Right lobe of liver (tissue), 4 donors: Measurements from ENCODE around the gene GPC5.

ENCODE experiments used
- POLR2A ChIP-seq: fragments of 450-650 bp; IDR thresholded peaks from one replicate; pipeline ENCODE4 v1.6.1; 2017; ENCODE audit warnings: antibody characterized with exemption, mild to moderate bottlenecking
- TF ChIP-seq, protein P1 (sequence below), 4 donors: fragments of 200-600 bp in 3 of 4; fragments of 450-650 bp in 1 of 4; IDR thresholded peaks; one replicate each; pipeline versions ENCODE4 v1.5.1 to v1.8.0; 2016 to 2022; ENCODE audit warnings: antibody characterized with exemption in 4 of 4, mild to moderate bottlenecking in 2 of 4
- donor health status: DM: no; HTN: no; CAD: no.
- donor health status: DM: no; HTN: no; CAD: no.
- donor health status: DM: no; HTN: yes; CAD: no.

DNA sequence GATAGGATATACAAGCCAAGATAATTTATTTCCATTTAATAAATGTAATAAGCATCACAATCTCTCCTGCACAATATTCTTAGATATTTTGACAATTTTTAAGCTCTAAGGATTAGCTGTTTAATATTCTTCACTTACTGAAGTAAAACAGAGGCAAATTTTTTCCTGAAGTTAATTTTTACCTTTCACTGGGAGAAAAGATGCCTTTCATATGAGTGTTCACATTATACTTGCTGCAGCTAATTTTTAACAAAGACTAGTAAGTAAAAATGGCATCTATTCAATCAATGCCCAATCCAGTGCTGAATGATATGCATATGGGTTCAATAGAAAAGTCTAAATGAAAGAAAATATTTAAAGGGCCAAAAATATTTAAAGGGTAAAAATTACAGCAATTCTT lies 1451.0 kb downstream of the GPC5 start:
- TF ChIP-seq POLR2A = no peak
- TF ChIP-seq, protein P1, sequence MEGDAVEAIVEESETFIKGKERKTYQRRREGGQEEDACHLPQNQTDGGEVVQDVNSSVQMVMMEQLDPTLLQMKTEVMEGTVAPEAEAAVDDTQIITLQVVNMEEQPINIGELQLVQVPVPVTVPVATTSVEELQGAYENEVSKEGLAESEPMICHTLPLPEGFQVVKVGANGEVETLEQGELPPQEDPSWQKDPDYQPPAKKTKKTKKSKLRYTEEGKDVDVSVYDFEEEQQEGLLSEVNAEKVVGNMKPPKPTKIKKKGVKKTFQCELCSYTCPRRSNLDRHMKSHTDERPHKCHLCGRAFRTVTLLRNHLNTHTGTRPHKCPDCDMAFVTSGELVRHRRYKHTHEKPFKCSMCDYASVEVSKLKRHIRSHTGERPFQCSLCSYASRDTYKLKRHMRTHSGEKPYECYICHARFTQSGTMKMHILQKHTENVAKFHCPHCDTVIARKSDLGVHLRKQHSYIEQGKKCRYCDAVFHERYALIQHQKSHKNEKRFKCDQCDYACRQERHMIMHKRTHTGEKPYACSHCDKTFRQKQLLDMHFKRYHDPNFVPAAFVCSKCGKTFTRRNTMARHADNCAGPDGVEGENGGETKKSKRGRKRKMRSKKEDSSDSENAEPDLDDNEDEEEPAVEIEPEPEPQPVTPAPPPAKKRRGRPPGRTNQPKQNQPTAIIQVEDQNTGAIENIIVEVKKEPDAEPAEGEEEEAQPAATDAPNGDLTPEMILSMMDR (IDR thresholded peaks at IDR 0.05) = no peak
